CD14-positive monocyte (primary cell): ENCODE results near the gene COX5B. TPM values are rescaled to one million over a fixed set of nuclear protein-coding genes. Genes with fewer than 3 reads are reported as not detected.
A peak's percentile ranks its signal among the peaks of the same experiment; 100 is the strongest.
"Not testable (repeated sequence)": the region's sequence is repeated elsewhere in the genome, so short reads cannot be mapped to it uniquely, and the experiment has no call there.

ENCODE experiments used
- DNase-seq, 3 donors: peaks; one replicate each; pipeline ENCODE4 v3.0.0-alpha.2; 2011 to 2022
- H2AFZ ChIP-seq: 2 replicates; pipeline ENCODE4 v1.6.0; 2012; ENCODE audit warnings: mild to moderate bottlenecking, low read depth, low read length, inconsistent platforms; ENCODE audit not compliant: insufficient read depth, poor library complexity, severe bottlenecking
- H3K27ac ChIP-seq, 2 donors: 1 replicate in 1 of 2; 2 replicates in 1 of 2; pipeline ENCODE4 v1.5.1; 2012 to 2013; ENCODE audit warnings: low read length in 2 of 2, control low read depth in 1 of 2, inconsistent platforms in 1 of 2, low read depth in 1 of 2, mild to moderate bottlenecking in 1 of 2
- H3K27me3 ChIP-seq, 2 donors: one replicate each; pipeline versions ENCODE4 v1.6.0 to v1.6.1; 2011 to 2013; ENCODE audit warnings: low read length in 2 of 2; ENCODE audit not compliant: control insufficient read depth in 2 of 2, insufficient read depth in 2 of 2
- H3K36me3 ChIP-seq, 2 donors: replicated peaks in 1 of 2; 1 replicate in 1 of 2; 2 replicates in 1 of 2; pipeline versions ENCODE4 v1.5.1 to v1.6.1; 2012 to 2013; ENCODE audit warnings: low read length in 2 of 2, control low read depth in 1 of 2, inconsistent platforms in 1 of 2, mild to moderate bottlenecking in 1 of 2; ENCODE audit not compliant: insufficient read depth in 2 of 2, control insufficient read depth in 1 of 2
- H3K4me1 ChIP-seq, 2 donors: 1 replicate in 1 of 2; 2 replicates in 1 of 2; pipeline versions ENCODE4 v1.5.1 to v1.6.1; 2012 to 2013; ENCODE audit warnings: low read length in 2 of 2, control low read depth in 1 of 2, inconsistent platforms in 1 of 2, mild to moderate bottlenecking in 1 of 2, moderate library complexity in 1 of 2; ENCODE audit not compliant: insufficient read depth in 2 of 2, control insufficient read depth in 1 of 2
- H3K4me2 ChIP-seq: replicated peaks from 2 replicates; pipeline ENCODE3; 2012; ENCODE audit warnings: low read length, moderate library complexity, mild to moderate bottlenecking; ENCODE audit not compliant: poor library complexity, severe bottlenecking; ENCODE audit errors: extremely low read depth
- H3K4me3 ChIP-seq, 3 experiments: fragments of 200-600 bp in 1 of 3; sonication (generic) in 1 of 3; replicated peaks in 1 of 3; 1 replicate in 2 of 3; 2 replicates in 1 of 3; pipeline ENCODE4 v1.5.1; 2011 to 2013; ENCODE audit warnings: low read length in 3 of 3, mild to moderate bottlenecking in 3 of 3, control low read depth in 2 of 3, low read depth in 2 of 3, inconsistent platforms in 1 of 3, moderate library complexity in 1 of 3
- H3K79me2 ChIP-seq: 2 replicates; pipeline ENCODE4 v1.6.0; 2012; ENCODE audit warnings: mild to moderate bottlenecking, control low read depth, inconsistent platforms, low read length, moderate library complexity; ENCODE audit not compliant: insufficient read depth
- H3K9ac ChIP-seq: 2 replicates; pipeline ENCODE4 v1.6.0; 2017; ENCODE audit warnings: low read length, mild to moderate bottlenecking; ENCODE audit not compliant: insufficient read depth, poor library complexity, severe bottlenecking
- H3K9me3 ChIP-seq, 2 donors: replicated peaks in 1 of 2; 1 replicate in 1 of 2; 2 replicates in 1 of 2; pipeline versions ENCODE4 v1.5.1 to v1.6.1; 2012 to 2013; ENCODE audit warnings: low read length in 2 of 2, control low read depth in 1 of 2; ENCODE audit not compliant: control insufficient read depth in 1 of 2, insufficient read depth in 1 of 2
- H4K20me1 ChIP-seq: 2 replicates; pipeline ENCODE4 v1.6.0; 2012; ENCODE audit warnings: mild to moderate bottlenecking, low read length, control low read depth, moderate library complexity; ENCODE audit not compliant: insufficient read depth
- H3K27ac Mint-ChIP-seq, 7 donors: one replicate each; pipeline ENCODE4 v1.8.0; 2020; ENCODE audit warnings: mild to moderate bottlenecking in 7 of 7, mixed read lengths in 7 of 7, moderate library complexity in 6 of 7, inconsistent platforms in 2 of 7
- H3K27me3 Mint-ChIP-seq, 3 donors: one replicate each; pipeline ENCODE4 v1.8.0; 2021 to 2022; ENCODE audit warnings: low read depth in 3 of 3, mild to moderate bottlenecking in 3 of 3, mixed read lengths in 3 of 3, moderate library complexity in 3 of 3, inconsistent platforms in 1 of 3
- H3K36me3 Mint-ChIP-seq, 2 donors: one replicate each; pipeline ENCODE4 v1.8.0; 2020; ENCODE audit warnings: mixed read lengths in 2 of 2, inconsistent platforms in 1 of 2, mild to moderate bottlenecking in 1 of 2
- H3K4me1 Mint-ChIP-seq: one replicate; pipeline ENCODE4 v1.8.0; 2020; ENCODE audit warnings: mild to moderate bottlenecking, mixed read lengths
- H3K4me3 Mint-ChIP-seq, 2 donors: one replicate each; pipeline ENCODE4 v1.8.0; 2020; ENCODE audit warnings: mild to moderate bottlenecking in 2 of 2, mixed read lengths in 2 of 2, moderate library complexity in 1 of 2
- H3K9me3 Mint-ChIP-seq, 7 donors: one replicate each; pipeline ENCODE4 v1.8.0; 2020 to 2022; ENCODE audit warnings: mixed read lengths in 7 of 7, mild to moderate bottlenecking in 6 of 7, moderate library complexity in 6 of 7, inconsistent platforms in 2 of 7
- WGBS: methylation state at CpG from one replicate; pipeline ENCODE4 v1.1.5; 2013; ENCODE audit warnings: missing lambda C conversion rate; ENCODE audit not compliant: insufficient coverage; 5-methylcytosine and 5-hydroxymethylcytosine counted together
- intact Hi-C, 2 donors: fragments of 100-400 bp; cut with micrococcal nuclease; formaldehyde crosslinking; loops; one replicate each; pipeline versions ENCODE4 v1.15.0 to v1.15.1; 2023
- polyA minus RNA-seq: library from RNA; depleted of rRNA, polyadenylated mRNA; stranded (reverse); fragments of >200 nt; gene quantifications from 2 replicates; pipeline ENCODE4 v1.2.3, GENCODE V29; 2012
- polyA plus RNA-seq, 3 donors: library from polyadenylated mRNA; depleted of rRNA in 1 of 3; unstranded in 2 of 3; stranded (reverse) in 1 of 3; fragments of 300-500 nt in 2 of 3; fragments of >200 nt in 1 of 3; fragmentation: Illumina TruSeq in 2 of 3; gene quantifications; 1 replicate in 2 of 3; 2 replicates in 1 of 3; pipeline ENCODE4 v1.2.3, GENCODE V29; 2012 to 2021
- total RNA-seq, 12 experiments: library from RNA in 1 of 12; stranded (reverse) in 1 of 12; fragments of 120-200 nt in 1 of 12; gene quantifications; one replicate each; pipeline ENCODE4 v1.2.4 and lab custom pipeline; 2013 to 2026; ENCODE audit warnings: mixed read lengths in 6 of 12, inconsistent platforms in 1 of 12
- TF ChIP-seq, protein P1 (sequence below): fragments of 200-600 bp; IDR thresholded peaks from one replicate; pipeline ENCODE4 v1.8.0; 2022; ENCODE audit warnings: antibody characterized with exemption, mild to moderate bottlenecking

The COX5B gene, protein sequence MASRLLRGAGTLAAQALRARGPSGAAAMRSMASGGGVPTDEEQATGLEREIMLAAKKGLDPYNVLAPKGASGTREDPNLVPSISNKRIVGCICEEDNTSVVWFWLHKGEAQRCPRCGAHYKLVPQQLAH
- total RNA-seq (2013): 253 TPM
- polyA plus RNA-seq (100 to 1,000 TPM; 215 to 598 (median 546) TPM), polyA minus RNA-seq (213 and 265 TPM in 2 replicates), total RNA-seq (lab: John Stamatoyannopoulos, UW) (12.7 to 65.7 (median 45.9) reads per million in 11 experiments)

DNA sequence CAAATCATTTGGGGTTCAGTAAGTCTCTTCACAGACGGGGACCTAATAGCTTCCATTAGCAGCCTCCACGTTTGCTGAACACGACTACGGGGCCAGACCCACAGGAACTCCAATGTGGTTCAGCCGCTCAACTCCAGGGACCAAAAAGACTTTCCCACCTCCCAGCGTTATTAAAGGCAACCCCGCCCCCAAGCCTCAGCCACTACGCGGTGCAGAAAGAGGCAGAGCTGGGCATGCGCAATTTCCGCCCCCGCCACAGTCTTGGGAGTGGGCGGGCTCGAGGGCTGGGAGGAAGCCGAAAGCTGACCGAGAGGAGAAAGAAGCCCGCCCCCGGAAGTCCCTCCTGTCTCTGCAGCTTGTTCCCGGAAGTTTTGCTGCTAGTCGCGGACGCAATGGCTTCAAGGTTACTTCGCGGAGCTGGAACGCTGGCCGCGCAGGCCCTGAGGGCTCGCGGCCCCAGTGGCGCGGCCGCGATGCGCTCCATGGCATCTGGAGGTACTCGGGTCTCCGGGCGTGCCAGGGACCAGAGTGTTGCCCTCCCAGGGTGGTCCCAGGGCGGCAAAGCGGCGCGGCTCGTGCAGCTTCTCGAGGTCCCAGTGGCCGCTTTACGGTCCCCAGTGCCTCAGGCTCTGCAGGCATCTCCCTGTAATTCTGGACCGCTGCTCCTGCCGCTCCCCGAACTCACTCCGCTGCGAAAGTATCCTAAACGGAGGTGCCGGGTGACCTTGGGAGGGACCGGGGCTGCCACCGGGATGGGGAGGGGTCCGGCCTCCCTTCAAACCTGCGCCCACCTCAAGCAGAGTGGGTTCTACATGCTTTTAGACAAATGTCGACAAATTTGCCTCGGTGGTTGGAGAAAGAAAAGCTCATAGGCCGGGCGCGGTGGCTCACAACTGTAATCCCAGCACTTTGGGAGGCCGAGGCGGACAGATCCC, at the start of gene COX5B:
COX5B (plus strand) TSS at position 368 of the 935 bp plus-strand sequence; CDS start at position 393, 25 bp downstream.
- Histone ChIP-seq H3K9ac (peak within 1 kb of the TSS; percentile 98), H3K9me3 (no peaks in the 10 kb centered on the region), H3K4me3 (peak within 1 kb of the TSS; percentile 54 to 97 (median 97)), H3K79me2 (peaks cover 20% of the 10 kb centered on the region), H3K27me3 (no peaks in the 10 kb centered on the region), H3K4me1 (peaks cover 19 to 23% of the 10 kb centered on the region in 2 donors), H3K4me2 (peak within 1 kb of the TSS; percentile 84), H3K27ac (peak within 1 kb of the TSS; percentile 96 to 99), H4K20me1 (no peaks in the 10 kb centered on the region), H2AFZ (peak within 1 kb of the TSS; percentile 85), H3K36me3 (peaks cover 21 to 37% of the 10 kb centered on the region in 2 donors)
- DNase-seq: peak; percentile 97 to 99 (median 98)
- H3K9me3 Mint-ChIP-seq: no peaks in the 10 kb centered on the region
- peak within 1 kb of the TSS; percentile 89 to 95 for H3K4me3 Mint-ChIP-seq
- peaks cover 28 to 36% of the 10 kb centered on the region in 2 donors for H3K36me3 Mint-ChIP-seq
- H3K27ac Mint-ChIP-seq: peak within 1 kb of the TSS; percentile 97 to 99 (median 98)
- intact Hi-C loops: loop anchor here (2.0 to 10.0 kb wide), 2 partner anchors 17 to 51 kb away; no protein-coding TSS in a partner anchor
- 0% methylated on average over 52 of the region's 63 CpGs for WGBS
- H3K27me3 Mint-ChIP-seq: no peaks in the 10 kb centered on the region
- TF ChIP-seq, protein P1, sequence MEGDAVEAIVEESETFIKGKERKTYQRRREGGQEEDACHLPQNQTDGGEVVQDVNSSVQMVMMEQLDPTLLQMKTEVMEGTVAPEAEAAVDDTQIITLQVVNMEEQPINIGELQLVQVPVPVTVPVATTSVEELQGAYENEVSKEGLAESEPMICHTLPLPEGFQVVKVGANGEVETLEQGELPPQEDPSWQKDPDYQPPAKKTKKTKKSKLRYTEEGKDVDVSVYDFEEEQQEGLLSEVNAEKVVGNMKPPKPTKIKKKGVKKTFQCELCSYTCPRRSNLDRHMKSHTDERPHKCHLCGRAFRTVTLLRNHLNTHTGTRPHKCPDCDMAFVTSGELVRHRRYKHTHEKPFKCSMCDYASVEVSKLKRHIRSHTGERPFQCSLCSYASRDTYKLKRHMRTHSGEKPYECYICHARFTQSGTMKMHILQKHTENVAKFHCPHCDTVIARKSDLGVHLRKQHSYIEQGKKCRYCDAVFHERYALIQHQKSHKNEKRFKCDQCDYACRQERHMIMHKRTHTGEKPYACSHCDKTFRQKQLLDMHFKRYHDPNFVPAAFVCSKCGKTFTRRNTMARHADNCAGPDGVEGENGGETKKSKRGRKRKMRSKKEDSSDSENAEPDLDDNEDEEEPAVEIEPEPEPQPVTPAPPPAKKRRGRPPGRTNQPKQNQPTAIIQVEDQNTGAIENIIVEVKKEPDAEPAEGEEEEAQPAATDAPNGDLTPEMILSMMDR: no peak
- H3K4me1 Mint-ChIP-seq: peaks cover 20% of the 10 kb centered on the region

DNA sequence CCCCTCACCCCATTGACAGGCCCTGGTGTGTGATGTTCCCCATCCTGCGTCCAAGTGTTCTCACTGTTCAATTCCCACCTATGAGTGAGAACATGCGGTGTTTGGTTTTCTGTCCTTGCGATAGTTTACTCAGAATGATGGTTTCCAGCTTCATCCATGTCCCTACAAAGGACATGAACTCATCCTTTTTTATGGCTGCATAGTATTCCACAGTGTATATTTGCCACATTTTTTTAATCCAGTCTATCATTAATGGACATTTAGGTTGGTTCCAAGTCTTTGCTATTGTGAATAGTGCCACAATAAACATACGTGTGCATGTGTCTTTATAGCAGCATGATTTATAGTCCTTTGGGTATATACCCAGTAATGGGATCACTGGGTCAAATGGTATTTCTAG, 49.7 kb upstream of the COX5B start:
- H3K9ac ChIP-seq, H3K4me3 Mint-ChIP-seq, H3K4me3 ChIP-seq, H3K27ac ChIP-seq, H3K36me3 ChIP-seq, H4K20me1 ChIP-seq, DNase-seq, H3K4me1 Mint-ChIP-seq, H3K27me3 Mint-ChIP-seq, H3K79me2 ChIP-seq, H3K4me1 ChIP-seq, H3K4me2 ChIP-seq, H3K9me3 ChIP-seq, H3K9me3 Mint-ChIP-seq, H2AFZ ChIP-seq, H3K36me3 Mint-ChIP-seq, H3K27me3 ChIP-seq, H3K27ac Mint-ChIP-seq: not testable (repeated sequence)
- intact Hi-C loops: loop anchor here in 1 of 2 donors (10.0 kb wide), 1 partner anchor 49 kb away; the partner anchor contains the start of gene COX5B
- WGBS: no CpG with 5 or more reads among the region's 4 CpGs

DNA sequence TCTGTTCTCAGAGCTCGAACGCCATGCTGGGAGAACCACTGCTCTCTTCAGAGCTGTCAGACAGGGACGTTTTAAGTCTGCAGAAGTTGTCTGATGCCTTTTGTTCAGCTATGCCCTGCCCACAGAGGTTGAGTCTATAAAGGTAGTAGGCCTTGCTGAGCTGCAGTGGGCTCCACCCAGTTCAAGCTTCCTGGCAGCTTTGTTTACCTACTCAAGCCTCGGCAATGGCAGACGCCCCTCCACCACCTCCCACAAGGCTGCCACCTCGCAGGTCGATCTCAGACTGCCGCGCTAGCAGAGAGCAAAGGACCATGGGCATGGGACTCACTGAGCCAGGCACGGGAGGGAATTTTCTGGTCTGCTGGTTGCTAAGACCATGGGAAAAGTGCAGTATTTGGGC, 44.3 kb upstream of the COX5B start:
- intact Hi-C loops, H3K4me3 Mint-ChIP-seq, H3K27ac Mint-ChIP-seq: not testable (repeated sequence)

More for the DNA sequence above, 44.3 kb upstream of the COX5B start:
- not testable (repeated sequence) for H3K4me1 ChIP-seq, H3K36me3 Mint-ChIP-seq, DNase-seq, H2AFZ ChIP-seq, H4K20me1 ChIP-seq, H3K9me3 Mint-ChIP-seq, H3K9me3 ChIP-seq, H3K79me2 ChIP-seq, H3K27me3 Mint-ChIP-seq, H3K4me2 ChIP-seq, H3K9ac ChIP-seq, H3K36me3 ChIP-seq, H3K4me3 ChIP-seq, H3K27me3 ChIP-seq, H3K27ac ChIP-seq, H3K4me1 Mint-ChIP-seq
- no CpG with 5 or more reads among the region's 10 CpGs for WGBS
